SK-N-MC (cell line): Measurements from ENCODE around the gene SLC7A8.

ENCODE experiments used
- EZH2 ChIP-seq: fragments of 200-600 bp; sonication (generic); IDR thresholded peaks from one replicate; pipeline ENCODE4 v1.6.1; 2017; ENCODE audit warnings: antibody characterized with exemption
- FOXP2 ChIP-seq: optimal IDR thresholded peaks from 2 replicates; pipeline ENCODE3; 2011; ENCODE audit warnings: mild to moderate bottlenecking, moderate library complexity; ENCODE audit not compliant: insufficient read depth; ENCODE audit errors: extremely low read length, control extremely low read depth
- POLR2AphosphoS5 ChIP-seq: IDR thresholded peaks from 2 replicates; pipeline ENCODE4 v1.6.1; 2012; ENCODE audit warnings: mild to moderate bottlenecking, low read depth, low read length, borderline replicate concordance

DNA sequence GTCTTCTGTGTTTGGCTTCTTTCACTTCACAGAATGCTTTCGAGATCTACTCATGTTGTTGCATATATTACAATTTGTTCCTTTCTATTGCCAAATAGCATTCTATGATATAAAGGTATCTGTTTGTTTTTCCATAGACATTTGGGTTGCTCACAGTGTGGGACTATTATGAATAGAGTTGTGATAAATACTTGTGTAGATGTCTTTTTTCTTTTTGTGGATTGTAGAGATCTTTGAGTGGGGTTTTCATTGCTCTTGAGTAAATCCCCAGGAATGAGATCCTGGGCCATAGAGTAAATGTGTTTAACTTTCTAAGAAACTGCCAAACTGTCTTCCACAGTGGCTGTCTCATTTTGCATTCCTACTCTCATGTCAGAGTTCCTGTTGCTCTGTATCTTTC lies 39.5 kb downstream of the SLC7A8 start:
- TF ChIP-seq EZH2 (no peak), POLR2AphosphoS5 (no peak), FOXP2 (no peak)
